Astrocyte of the cerebellum (primary cell): ENCODE data around the gene CLMP.

Experiments
- DNase-seq: peaks from one replicate; pipeline ENCODE4 v3.0.0-alpha.2; 2011; ENCODE audit warnings: low read depth
- H3K4me3 ChIP-seq: 2 replicates; pipeline ENCODE4 v1.5.1; 2011; ENCODE audit warnings: mild to moderate bottlenecking, low read depth, low read length, moderate library complexity
- in situ Hi-C: cut with HindIII; loops from 2 replicates; pipeline ENCODE4 v1.10.0; 2017; ENCODE audit warnings: low sequenced_read_pairs
- TF ChIP-seq, protein P1 (sequence below): IDR thresholded peaks from 2 replicates; pipeline ENCODE4 v1.5.1; 2012; ENCODE audit warnings: low read length, low read depth, moderate library complexity, mild to moderate bottlenecking; ENCODE audit errors: missing control alignments

Gene CLMP

DNA sequence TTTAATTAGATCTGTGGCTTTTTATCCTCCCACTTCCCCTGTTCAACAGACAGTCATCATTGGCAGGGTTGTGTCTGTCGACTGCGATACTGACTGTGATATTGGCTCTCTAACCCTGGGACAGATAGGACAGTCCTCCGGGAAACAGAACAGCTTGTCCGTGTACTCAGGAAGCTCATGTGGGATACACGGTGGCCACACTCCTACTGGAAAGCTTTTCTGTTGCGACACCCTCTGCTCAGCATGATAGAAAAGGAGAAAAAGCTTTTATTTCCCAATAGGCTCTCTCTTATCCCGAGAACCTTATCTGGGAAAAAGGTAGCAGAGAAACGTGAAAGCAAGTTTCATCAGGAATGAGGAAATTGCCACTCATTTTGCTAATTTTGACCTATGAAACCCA, 72.7 kb downstream of the CLMP start:
- in situ Hi-C loops: no loop called here
- TF ChIP-seq, protein P1, sequence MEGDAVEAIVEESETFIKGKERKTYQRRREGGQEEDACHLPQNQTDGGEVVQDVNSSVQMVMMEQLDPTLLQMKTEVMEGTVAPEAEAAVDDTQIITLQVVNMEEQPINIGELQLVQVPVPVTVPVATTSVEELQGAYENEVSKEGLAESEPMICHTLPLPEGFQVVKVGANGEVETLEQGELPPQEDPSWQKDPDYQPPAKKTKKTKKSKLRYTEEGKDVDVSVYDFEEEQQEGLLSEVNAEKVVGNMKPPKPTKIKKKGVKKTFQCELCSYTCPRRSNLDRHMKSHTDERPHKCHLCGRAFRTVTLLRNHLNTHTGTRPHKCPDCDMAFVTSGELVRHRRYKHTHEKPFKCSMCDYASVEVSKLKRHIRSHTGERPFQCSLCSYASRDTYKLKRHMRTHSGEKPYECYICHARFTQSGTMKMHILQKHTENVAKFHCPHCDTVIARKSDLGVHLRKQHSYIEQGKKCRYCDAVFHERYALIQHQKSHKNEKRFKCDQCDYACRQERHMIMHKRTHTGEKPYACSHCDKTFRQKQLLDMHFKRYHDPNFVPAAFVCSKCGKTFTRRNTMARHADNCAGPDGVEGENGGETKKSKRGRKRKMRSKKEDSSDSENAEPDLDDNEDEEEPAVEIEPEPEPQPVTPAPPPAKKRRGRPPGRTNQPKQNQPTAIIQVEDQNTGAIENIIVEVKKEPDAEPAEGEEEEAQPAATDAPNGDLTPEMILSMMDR: no peak
- H3K4me3 ChIP-seq: no peak overlapping the region
- DNase-seq: no peak

DNA sequence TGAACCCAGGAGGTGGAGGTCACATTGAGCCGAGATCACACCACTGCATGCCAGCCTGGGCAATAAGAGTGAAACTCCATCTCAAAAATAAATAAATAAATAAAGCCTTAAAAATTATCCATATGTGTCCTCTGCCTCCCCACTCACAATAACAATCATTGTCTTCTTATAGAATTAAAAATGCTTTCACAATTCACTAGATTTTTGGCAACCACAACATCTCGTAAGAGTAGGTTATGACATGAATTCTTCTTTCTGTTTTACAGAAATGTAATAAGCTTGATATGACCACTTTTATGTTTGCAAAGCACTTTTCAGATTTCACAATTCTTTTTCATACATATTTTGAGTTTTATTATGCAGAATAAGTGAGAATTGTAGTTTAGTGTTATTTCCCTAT, 78.6 kb downstream of the CLMP start:
- H3K4me3 ChIP-seq: no peak overlapping the region
- in situ Hi-C loops: loop anchor here (5.0 kb wide), 1 partner anchor 61 kb away; no protein-coding TSS in a partner anchor
- DNase-seq: no peak
- TF ChIP-seq, protein P1: no peak

DNA sequence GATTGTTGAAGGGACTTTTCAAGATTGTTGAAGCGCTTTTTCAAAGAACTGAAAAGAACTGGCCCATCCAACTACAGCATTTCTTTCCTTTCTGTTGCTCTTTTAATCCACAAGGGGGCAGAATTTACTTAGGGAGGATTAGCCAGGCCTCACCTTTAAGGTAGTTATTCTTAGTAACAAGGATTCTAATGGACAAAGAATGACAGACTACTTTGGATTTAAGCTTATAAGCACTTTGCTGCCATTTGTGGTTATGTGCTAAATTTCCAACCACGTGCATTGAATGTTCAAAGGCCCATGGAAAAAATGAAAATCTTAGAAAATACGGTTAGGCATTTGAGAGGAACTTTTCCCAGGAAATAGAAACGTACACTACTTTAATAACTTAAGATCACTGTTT, 83.6 kb downstream of the CLMP start:
- in situ Hi-C loops: no loop called here
- H3K4me3 ChIP-seq: no peak overlapping the region
- DNase-seq: no peak
- TF ChIP-seq, protein P1: peak; percentile 69

DNA sequence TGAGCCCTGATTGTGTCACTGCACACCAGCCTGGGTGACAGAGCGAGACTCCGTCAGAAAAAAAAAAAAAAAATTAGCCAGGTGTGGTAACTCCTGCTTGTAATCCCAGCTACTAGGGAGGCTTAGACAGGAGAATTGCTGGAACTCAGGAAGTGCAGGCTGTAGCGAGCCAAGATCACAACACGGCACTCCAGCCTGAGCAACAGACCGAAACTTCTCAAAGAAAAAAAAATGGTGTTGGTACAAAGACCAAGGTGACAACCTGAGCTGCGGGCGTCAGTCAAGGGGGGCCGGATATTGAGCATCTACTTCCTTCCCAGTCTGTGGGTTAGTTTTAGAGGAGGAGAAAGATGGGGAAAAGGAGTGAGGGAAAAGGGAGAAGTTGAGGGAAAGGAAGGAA, 84.7 kb downstream of the CLMP start:
- TF ChIP-seq, protein P1: no peak
- no peak for DNase-seq
- in situ Hi-C loops: no loop called here
- H3K4me3 ChIP-seq: no peak overlapping the region

DNA sequence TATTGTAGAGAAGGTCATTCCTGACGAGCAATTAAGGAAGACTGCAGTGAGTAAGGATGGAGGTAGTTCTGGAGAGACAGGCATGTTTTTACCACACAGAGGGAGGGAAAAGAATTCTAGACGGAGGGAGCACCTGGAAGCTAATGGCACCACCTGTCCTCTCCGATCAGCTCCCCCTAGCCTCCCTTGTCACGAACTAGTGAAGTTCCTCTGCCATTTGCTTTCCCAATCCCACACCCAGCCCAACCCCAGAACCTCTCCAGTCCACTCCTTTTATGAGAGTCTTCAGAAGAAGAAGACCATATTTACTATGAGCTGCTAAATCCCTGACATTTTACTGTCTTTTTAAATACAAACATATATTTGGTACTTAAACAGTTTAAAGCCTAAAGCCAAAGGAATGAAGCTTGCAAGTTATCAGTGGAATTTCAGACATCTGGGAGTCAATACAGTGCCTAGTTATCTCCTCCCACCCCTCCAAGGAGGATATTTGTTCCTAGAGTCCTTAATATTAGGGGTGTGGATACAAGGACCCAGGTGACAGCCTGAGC, 87.0 kb downstream of the CLMP start:
- TF ChIP-seq, protein P1: no peak
- in situ Hi-C loops: loop anchor here (10.0 kb wide), 1 partner anchor 357 kb away; no protein-coding TSS in a partner anchor
- DNase-seq: no peak

DNA sequence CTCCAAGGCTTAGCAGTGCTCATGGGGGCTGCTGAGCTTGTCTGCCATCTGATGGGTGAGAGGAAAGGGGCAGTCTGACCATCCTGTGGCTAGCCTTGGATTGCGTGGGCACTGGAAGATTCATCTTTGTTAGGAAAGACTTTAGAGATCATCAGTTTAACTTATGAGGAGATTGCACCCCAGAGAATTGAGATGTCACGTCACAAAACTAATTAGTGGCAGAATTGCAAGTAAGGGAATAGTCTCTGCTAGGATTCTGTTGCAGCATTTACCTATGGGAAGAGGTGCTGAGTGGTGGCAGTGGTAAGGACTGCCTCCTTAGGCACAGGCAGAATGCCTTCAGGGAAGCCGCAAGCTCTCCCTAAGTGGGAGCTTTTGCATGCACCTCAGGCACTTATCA, 90.4 kb downstream of the CLMP start:
- TF ChIP-seq, protein P1: no peak
- no peak overlapping the region for H3K4me3 ChIP-seq
- in situ Hi-C loops: loop anchor here (5.0 to 10.0 kb wide), 2 partner anchors 158 to 360 kb away; no protein-coding TSS in a partner anchor
- DNase-seq: no peak

More for the DNA sequence above, 87.0 kb downstream of the CLMP start:
- no peak overlapping the region for H3K4me3 ChIP-seq
